Measurements from ENCODE around the gene LRRN2. TPM values are rescaled to one million over a fixed set of nuclear protein-coding genes. Genes with fewer than 3 reads are reported as not detected.
"Not testable (repeated sequence)": the region's sequence is repeated elsewhere in the genome, so short reads cannot be mapped to it uniquely, and the experiment has no call there.

The LRRN2 gene
- total RNA-seq, 2 experiments from 2014 or later: not detected

DNA sequence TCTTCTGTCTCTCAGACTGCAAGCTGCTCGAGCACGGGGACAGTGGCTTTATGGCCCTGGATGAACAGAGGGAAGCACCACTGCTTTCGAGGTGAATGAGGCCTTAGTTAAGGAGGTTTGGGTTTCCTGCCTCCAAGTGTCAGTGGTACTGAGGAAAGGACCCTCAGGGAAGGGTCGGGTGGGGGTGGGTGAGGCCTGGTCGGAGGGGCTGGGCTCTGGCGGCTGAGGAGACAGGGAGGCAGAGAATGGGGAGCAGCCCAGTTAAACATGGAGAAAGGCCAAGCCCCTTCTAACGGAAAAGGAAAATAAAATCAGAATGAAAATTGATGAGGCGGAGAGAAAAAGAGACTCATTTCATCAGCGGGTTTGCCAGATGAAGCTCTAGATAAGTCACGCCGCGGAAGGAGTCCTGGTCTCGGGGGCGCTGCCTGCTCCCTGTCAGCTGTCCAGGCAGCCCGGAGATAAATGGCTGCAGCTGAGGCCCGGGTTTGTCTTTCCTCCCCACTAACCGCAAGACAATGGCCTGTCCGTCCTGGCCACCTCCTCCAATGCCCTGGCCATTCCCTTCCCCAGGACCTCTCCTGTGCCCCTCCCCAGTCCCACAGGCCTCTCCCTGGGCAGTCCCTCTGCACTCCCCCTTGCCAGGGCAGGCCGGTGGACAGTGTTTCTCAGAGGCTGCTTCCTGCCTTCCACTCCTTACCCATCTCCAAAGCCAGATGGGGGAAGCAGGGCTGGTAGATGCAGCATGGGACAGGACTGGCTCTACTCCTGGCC is 55.2 kb downstream of the LRRN2 start:
- Histone ChIP-seq H3K4me1 (ENCODE audit: insufficient read depth, low read length) (no peaks in the 10 kb centered on the region), H3K36me3 (ENCODE audit: insufficient read depth, low read length) (no peaks in the 10 kb centered on the region), H3K27ac (ENCODE audit: low read depth in 1 of 2, low read length in 2 of 2) (no peak overlapping the region), H3K27me3 (ENCODE audit: control insufficient read depth in 1 of 2, insufficient read depth in 2 of 2, low read length in 2 of 2) (peaks cover 0 to 3% of the 10 kb centered on the region in 2 experiments), H3K4me3 (ENCODE audit: low read length) (no peak overlapping the region), H3K9me3 (ENCODE audit: control insufficient read depth in 1 of 2, insufficient read depth in 1 of 2, low read length in 2 of 2) (no peaks in the 10 kb centered on the region)
- Mint-ChIP-seq H3K27ac (no peak overlapping the region), H3K36me3 (ENCODE audit: low read depth) (no peaks in the 10 kb centered on the region), H3K4me3 (no peak overlapping the region), H3K4me1 (ENCODE audit: low read depth) (no peaks in the 10 kb centered on the region), H3K27me3 (peaks cover 21% of the 10 kb centered on the region), H3K9me3 (no peaks in the 10 kb centered on the region)
- intact Hi-C loops (cut with DNase I, micrococcal nuclease): no loop called here
- POLR2A ChIA-PET: no interaction called here
- CTCF ChIA-PET: no interaction called here
- ATAC-seq (ENCODE audit: poor library complexity) (no peak), DNase-seq (no peak)
- TF ChIP-seq, protein P1, sequence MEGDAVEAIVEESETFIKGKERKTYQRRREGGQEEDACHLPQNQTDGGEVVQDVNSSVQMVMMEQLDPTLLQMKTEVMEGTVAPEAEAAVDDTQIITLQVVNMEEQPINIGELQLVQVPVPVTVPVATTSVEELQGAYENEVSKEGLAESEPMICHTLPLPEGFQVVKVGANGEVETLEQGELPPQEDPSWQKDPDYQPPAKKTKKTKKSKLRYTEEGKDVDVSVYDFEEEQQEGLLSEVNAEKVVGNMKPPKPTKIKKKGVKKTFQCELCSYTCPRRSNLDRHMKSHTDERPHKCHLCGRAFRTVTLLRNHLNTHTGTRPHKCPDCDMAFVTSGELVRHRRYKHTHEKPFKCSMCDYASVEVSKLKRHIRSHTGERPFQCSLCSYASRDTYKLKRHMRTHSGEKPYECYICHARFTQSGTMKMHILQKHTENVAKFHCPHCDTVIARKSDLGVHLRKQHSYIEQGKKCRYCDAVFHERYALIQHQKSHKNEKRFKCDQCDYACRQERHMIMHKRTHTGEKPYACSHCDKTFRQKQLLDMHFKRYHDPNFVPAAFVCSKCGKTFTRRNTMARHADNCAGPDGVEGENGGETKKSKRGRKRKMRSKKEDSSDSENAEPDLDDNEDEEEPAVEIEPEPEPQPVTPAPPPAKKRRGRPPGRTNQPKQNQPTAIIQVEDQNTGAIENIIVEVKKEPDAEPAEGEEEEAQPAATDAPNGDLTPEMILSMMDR (IDR thresholded peaks at IDR 0.05): no peak

DNA sequence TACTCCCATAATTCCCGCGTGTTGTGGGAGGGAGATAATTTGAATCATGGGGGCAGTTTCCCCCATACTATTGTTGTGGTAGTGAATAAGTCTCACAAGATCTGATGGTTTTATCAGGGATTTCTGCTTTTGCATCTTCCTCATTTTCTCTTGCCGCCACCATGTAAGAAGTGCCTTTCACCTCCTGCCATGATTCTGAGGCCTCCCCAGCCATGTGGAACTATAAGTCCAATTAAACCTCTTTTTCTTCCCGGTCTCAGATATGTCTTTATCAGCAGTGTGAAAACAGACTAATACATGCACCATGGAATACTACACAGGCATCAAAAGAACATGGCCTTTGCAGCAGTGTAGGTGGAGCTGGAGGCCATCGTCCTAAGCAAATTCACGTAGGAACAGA is 56.1 kb downstream of the LRRN2 start:
- H3K9me3 Mint-ChIP-seq; H3K27me3 ChIP-seq (ENCODE audit: control insufficient read depth in 1 of 2, insufficient read depth in 2 of 2, low read length in 2 of 2); CTCF ChIA-PET; H3K4me1 ChIP-seq (ENCODE audit: insufficient read depth, low read length); ATAC-seq (ENCODE audit: poor library complexity); H3K4me1 Mint-ChIP-seq (ENCODE audit: low read depth); H3K27ac ChIP-seq (ENCODE audit: low read depth in 1 of 2, low read length in 2 of 2); DNase-seq; H3K4me3 ChIP-seq (ENCODE audit: low read length); H3K9me3 ChIP-seq (ENCODE audit: control insufficient read depth in 1 of 2, insufficient read depth in 1 of 2, low read length in 2 of 2); H3K4me3 Mint-ChIP-seq; H3K27ac Mint-ChIP-seq; intact Hi-C loops (cut with DNase I, micrococcal nuclease); H3K36me3 ChIP-seq (ENCODE audit: insufficient read depth, low read length); POLR2A ChIA-PET; H3K36me3 Mint-ChIP-seq (ENCODE audit: low read depth): not testable (repeated sequence)
- peaks cover 21% of the 10 kb centered on the region for H3K27me3 Mint-ChIP-seq

DNA sequence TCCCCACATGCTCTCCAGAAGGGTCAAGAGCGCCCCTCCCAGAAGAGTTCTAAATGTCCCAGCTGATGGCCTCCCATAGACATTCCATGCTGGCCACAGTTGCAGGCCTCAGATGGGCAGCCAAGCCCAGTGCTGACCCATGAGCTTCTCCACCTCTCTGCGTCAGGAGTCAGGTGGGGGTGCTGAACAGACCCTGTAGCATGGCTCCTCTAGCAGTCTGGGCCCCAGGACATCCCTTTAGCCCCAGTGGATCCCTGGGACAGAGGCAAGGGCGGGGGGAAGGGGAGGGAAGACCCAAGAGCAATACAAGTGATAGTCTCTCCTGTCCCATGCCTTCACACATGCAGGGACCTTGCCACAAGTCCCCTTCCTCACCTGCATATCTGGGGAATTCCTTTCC is 56.7 kb downstream of the LRRN2 start:
- CTCF ChIA-PET: no interaction called here
- Mint-ChIP-seq H3K4me3 (no peak overlapping the region), H3K4me1 (ENCODE audit: low read depth) (no peaks in the 10 kb centered on the region), H3K36me3 (ENCODE audit: low read depth) (no peaks in the 10 kb centered on the region), H3K27ac (no peak overlapping the region), H3K27me3 (peaks cover 21% of the 10 kb centered on the region), H3K9me3 (no peaks in the 10 kb centered on the region)
- intact Hi-C loops (cut with DNase I, micrococcal nuclease): no loop called here
- POLR2A ChIA-PET: no interaction called here
- ATAC-seq (ENCODE audit: poor library complexity): no peak
- Histone ChIP-seq H3K36me3 (ENCODE audit: insufficient read depth, low read length) (no peaks in the 10 kb centered on the region), H3K27me3 (ENCODE audit: control insufficient read depth in 1 of 2, insufficient read depth in 2 of 2, low read length in 2 of 2) (peaks cover 0 to 3% of the 10 kb centered on the region in 2 experiments), H3K27ac (ENCODE audit: low read depth in 1 of 2, low read length in 2 of 2) (no peak overlapping the region), H3K4me3 (ENCODE audit: low read length) (no peak overlapping the region), H3K4me1 (ENCODE audit: insufficient read depth, low read length) (no peaks in the 10 kb centered on the region), H3K9me3 (ENCODE audit: control insufficient read depth in 1 of 2, insufficient read depth in 1 of 2, low read length in 2 of 2) (no peaks in the 10 kb centered on the region)
- no peak for DNase-seq
- TF ChIP-seq, protein P1 (IDR thresholded peaks at IDR 0.05): no peak

DNA sequence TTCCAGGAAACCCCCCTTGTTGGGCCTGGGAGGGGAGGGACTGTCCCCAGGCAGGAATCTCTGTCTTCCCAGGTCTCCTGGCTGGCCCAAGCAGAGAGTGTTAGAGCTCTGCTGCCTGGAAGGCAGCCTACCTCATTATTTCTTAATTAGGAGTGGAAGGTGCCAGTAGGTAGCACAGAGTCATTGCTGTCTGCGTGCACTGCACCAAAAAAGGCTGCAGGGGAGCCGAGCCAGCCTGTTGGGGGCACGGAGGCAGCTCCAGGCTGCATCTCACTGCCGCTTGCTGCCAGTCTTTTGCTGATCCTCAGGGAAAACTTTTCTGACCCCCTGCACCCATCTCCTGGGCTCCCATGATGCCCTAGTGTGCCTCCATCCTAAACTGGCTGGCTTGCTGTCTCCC is 58.1 kb downstream of the LRRN2 start:
- H3K27me3 Mint-ChIP-seq: peaks cover 21% of the 10 kb centered on the region
- intact Hi-C loops (cut with DNase I, micrococcal nuclease): no loop called here
- no peaks in the 10 kb centered on the region for H3K4me1 ChIP-seq (ENCODE audit: insufficient read depth, low read length)
- TF ChIP-seq, protein P1 (IDR thresholded peaks at IDR 0.05): no peak
- H3K27ac ChIP-seq (ENCODE audit: low read depth in 1 of 2, low read length in 2 of 2): no peak overlapping the region
- no peaks in the 10 kb centered on the region for H3K36me3 ChIP-seq (ENCODE audit: insufficient read depth, low read length)
- DNase-seq: no peak
- H3K27ac Mint-ChIP-seq: no peak overlapping the region
- ChIA-PET CTCF (no interaction called here), POLR2A (interaction anchor here (0.9 kb wide), 1 partner anchor 120 kb away, joined by 4 read pairs; no protein-coding TSS in a partner anchor)
- H3K9me3 ChIP-seq (ENCODE audit: control insufficient read depth in 1 of 2, insufficient read depth in 1 of 2, low read length in 2 of 2): no peaks in the 10 kb centered on the region
- no peaks in the 10 kb centered on the region for H3K9me3 Mint-ChIP-seq
- ATAC-seq (ENCODE audit: poor library complexity): no peak
- H3K27me3 ChIP-seq (ENCODE audit: control insufficient read depth in 1 of 2, insufficient read depth in 2 of 2, low read length in 2 of 2): peaks cover 0 to 3% of the 10 kb centered on the region in 2 experiments
- no peaks in the 10 kb centered on the region for H3K4me1 Mint-ChIP-seq (ENCODE audit: low read depth)
- no peak overlapping the region for H3K4me3 Mint-ChIP-seq
- H3K4me3 ChIP-seq (ENCODE audit: low read length): no peak overlapping the region
- H3K36me3 Mint-ChIP-seq (ENCODE audit: low read depth): no peaks in the 10 kb centered on the region
